GM08714 (cell line): ENCODE measurements around the gene CASQ1.

Experiments
- H3K4me3 ChIP-seq: fragments of 200-500 bp; sonication (Bioruptor generic); 2 replicates; pipeline ENCODE4 v1.5.1; 2014; ENCODE audit warnings: mild to moderate bottlenecking, low read length, inconsistent platforms
- ZNF274 ChIP-seq: IDR thresholded peaks from 2 replicates; pipeline ENCODE4 v1.6.1; 2012; ENCODE audit warnings: mild to moderate bottlenecking, low read depth, low read length

CASQ1 gene

GRCh38 chr1:160161965-160162705, 28.2 kb upstream of the CASQ1 start:
- H3K4me3 ChIP-seq, result no peak overlapping the region
- TF ChIP-seq ZNF274, result no peak

DNA sequence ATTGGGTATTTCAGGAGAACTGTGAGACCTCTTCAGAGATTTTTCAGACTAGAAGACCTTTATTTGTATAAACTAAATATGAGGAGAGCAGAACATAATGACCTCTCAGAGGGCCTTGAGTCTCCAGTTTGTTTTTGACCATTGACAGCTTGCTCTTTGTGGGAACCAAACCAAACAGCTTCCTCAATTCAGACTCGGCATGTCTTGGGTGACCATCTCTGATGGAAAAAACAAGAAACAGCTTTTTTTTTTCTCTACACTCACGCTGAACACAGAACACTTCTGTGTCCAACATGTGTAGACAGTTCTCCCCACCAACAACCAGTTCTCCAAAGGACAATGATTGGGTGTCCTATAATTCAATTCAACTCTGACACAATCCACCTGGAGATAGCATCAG, 27.4 kb upstream of the CASQ1 start:
- TF ChIP-seq ZNF274, result no peak
- H3K4me3 ChIP-seq, result no peak overlapping the region

DNA sequence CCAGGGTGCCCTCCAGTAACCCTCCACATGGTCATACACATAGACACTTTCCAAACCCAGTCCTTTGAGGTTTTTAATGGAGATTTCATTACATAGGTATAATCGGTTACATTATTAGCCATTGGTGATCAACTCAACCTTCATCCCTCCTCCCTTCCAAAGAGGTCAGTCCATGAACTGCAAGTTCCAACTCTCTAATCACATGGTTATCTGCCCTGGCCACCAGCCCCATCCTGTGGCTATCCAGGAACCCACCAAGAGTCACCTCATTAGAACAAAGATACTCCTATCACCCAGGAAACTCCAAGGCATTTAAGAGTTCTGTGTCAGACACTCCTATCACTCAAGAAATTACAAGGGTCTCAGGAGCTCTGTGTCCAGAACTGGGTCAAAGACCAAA, 26.8 kb upstream of the CASQ1 start:
- H3K4me3 ChIP-seq, result no peak overlapping the region
- TF ChIP-seq ZNF274, result no peak

- H3K4me3 ChIP-seq, result no peak overlapping the region
- no peak for TF ChIP-seq ZNF274
Observed at GRCh38 chr1:160164121-160164520, 26.3 kb upstream of the CASQ1 start.

- no peak for TF ChIP-seq ZNF274
- H3K4me3 ChIP-seq, result no peak overlapping the region
Observed at GRCh38 chr1:160166166-160166868, 24.1 kb upstream of the CASQ1 start.

DNA sequence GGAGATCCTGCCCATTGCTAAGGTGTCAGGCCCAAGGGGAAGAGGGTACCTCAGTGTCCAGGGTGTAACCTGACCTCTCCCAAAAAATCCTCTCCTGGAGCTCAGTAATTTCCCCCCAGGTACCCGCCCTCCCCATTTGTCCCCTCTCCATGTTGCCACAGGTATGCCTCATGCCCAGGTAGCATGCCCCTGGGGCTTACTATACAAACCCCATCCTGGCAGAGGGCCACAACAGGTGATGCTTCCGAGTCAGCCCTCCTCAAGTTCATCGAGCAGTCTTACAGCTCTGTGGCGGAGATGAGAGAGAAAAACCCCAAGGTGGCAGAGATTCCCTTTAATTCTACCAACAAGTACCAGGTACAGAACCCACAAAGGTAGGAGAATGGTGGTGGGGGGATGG, 23.3 kb upstream of the CASQ1 start:
- no peak overlapping the region for H3K4me3 ChIP-seq
- TF ChIP-seq ZNF274, result no peak

GRCh38 chr1:160167580-160167979, 22.8 kb upstream of the CASQ1 start:
- TF ChIP-seq ZNF274, result no peak
- no peak overlapping the region for H3K4me3 ChIP-seq

DNA sequence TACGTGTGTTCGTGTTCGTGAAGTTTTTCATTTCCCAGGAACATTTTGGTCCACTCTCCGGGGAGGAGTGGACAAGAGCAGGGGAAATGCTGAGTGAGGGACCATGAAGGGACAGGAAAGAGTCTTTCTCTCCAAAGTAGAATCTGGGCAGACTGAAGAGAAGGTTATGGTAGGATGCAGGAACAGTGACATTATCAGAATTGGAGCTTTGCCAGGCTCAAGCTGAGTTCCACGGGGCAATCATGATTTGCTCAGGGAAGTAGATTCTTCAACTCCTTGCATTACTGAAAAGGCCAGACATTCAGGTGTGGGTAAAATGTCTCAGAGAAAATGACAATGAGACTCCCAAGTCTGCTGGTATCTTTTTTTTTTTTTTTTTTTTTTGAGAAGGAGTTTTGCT, 22.4 kb upstream of the CASQ1 start:
- no peak for TF ChIP-seq ZNF274
- no peak overlapping the region for H3K4me3 ChIP-seq

GRCh38 chr1:160168609-160169369, 21.6 kb upstream of the CASQ1 start:
- TF ChIP-seq ZNF274, result no peak
- H3K4me3 ChIP-seq, result no peak overlapping the region

DNA sequence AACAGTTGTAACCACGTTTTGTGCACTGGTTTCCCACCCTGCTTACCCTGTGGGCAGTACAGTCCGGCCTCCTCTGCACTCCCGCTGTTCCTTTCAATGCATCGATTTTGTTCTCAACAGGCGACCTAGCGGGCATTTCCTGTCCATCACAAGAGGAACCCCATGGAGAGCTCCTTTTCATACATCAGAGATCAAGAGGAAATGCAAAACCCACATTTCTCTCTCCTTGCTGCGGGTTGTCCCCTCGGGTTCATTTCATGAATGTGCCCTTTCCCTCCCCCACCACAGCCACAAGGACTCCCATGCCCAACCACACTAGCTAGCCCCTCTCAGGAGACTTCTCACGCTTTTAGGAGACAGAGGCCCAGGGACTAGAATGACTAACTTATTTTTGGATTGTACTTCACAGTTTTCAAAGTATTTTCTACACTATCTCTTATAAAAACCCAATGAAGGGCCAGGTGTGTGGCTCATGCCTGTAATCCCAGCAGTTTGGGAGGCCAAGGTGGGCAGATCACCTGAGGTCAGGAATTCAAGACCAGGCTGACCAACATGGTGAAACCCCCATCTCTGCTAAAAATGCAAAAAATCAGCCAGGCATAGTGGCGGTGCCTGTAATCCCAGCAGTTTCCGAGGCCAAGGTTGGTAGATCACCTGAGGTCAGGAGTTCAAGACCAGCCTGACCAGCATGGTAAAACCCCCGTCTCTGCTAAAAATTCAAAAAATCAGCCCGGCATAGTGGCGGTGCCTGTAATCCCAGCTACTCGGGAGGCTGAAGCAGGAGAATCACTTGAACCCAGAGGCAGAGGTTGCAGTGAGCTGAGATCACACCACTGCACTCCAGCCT, 20.6 kb upstream of the CASQ1 start:
- no peak overlapping the region for H3K4me3 ChIP-seq
- no peak for TF ChIP-seq ZNF274

DNA sequence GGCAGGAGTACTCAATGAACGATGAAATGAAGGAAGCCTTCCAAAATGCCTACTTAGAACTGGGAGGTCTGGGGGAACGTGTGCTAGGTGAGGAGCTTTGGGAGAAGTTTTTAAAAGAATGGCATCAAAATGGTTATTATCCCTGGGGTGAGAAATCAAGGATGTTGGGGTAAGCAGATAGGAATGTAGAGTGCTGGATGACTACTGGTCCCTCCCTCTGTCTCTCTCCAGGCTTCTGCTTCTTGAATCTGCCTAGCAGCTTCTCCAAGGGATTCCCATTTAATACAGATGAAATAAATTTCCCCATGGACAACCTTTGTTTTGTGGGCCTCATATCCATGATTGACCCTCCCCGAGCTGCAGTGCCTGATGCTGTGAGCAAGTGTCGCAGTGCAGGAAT, 19.0 kb upstream of the CASQ1 start:
- TF ChIP-seq ZNF274, result no peak
- H3K4me3 ChIP-seq, result no peak overlapping the region

DNA sequence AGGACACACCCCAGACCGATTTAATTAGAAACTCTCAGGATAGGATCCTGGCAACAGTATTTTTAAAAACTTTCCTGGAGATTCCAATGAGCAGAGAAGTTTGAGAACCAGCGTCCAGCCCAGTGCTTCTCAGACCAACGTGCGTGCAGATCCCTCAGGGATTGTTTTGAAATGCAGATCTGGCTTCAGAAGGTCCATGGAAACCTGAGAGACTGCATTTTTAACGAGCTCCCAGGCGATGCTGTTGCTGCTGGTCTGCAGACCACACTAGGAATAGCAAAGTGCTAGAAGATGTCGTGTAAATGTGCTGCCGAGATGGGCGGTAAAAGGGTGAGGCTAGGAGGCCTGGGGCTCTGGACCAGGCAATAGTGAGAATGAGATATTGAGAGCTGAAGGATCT, 18.4 kb upstream of the CASQ1 start:
- no peak overlapping the region for H3K4me3 ChIP-seq
- TF ChIP-seq ZNF274, result no peak

GRCh38 chr1:160177231-160177630, 13.1 kb upstream of the CASQ1 start:
- no peak for TF ChIP-seq ZNF274
- H3K4me3 ChIP-seq, result no peak overlapping the region

DNA sequence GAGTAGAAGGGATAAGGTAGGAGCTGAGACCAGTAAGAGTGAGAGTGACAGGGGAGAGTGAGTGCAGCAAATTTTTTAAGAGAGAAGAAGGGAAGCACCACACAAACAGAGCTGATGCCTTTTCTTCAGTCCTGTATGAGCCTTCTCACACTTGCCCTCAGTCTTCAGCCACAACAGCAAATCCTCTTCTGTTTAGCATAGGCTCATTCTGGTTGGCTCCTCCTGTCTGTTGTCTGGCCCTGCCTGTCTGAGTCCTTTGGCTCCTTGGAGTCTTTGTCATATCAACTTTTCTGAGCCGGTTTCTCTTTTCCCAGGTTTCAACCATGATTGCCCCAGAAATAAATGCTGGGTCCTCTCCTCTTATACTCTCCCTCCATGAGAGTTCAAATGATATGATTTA, 12.7 kb upstream of the CASQ1 start:
- no peak overlapping the region for H3K4me3 ChIP-seq
- no peak for TF ChIP-seq ZNF274

DNA sequence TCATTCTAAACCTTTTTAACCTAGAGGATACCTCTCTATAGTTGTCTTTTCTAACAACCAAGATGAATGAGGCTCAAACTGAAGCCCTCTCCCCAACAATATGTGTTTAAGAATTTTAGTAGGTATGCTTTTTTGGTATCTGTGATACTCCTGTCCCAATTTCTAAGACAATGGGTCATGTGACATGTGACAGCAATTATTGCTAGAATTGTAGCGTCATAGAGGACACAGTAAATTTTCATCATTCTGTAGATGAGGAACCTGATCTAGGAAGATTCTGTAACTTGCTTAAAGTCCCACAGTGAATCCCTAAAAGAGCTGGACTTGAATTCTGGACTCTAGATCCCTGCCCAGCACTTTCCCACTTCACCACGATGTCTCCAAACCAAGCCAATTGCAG, 11.6 kb upstream of the CASQ1 start:
- no peak overlapping the region for H3K4me3 ChIP-seq
- no peak for TF ChIP-seq ZNF274
